B cell (primary cell): ENCODE results near the gene TBCD. TPM values are rescaled to one million over a fixed set of nuclear protein-coding genes. Genes with fewer than 3 reads are reported as not detected.

ENCODE experiments used
- ATAC-seq: fragments of 200-7000 bp; cut with Tn5 transposase; one replicate; pipeline ENCODE4 v1.10.0; 2021; ENCODE audit warnings: low read depth, mild to moderate bottlenecking, moderate number of reproducible peaks, moderate library complexity
- CTCF ChIA-PET: fragments of 350-600 bp; sonication (Branson Sonifier 250); formaldehyde crosslinking; loops from one replicate; lab custom pipeline; 2021; ENCODE audit warnings: antibody characterized with exemption, inconsistent platforms; lab: Charles Lee
- POLR2A ChIA-PET: fragments of 350-600 bp; sonication (Branson Sonifier 250); formaldehyde crosslinking; loops from one replicate; lab custom pipeline; 2021; ENCODE audit warnings: antibody characterized with exemption; lab: Charles Lee
- DNase-seq: peaks from one replicate; pipeline ENCODE4 v3.0.0; 2013
- H2AFZ ChIP-seq: 2 replicates; pipeline ENCODE4 v1.6.1; 2012; ENCODE audit warnings: mild to moderate bottlenecking, low read depth, low read length; ENCODE audit not compliant: insufficient read depth, poor library complexity, severe bottlenecking
- H3K27ac ChIP-seq, 2 donors: 1 replicate in 1 of 2; 2 replicates in 1 of 2; pipeline ENCODE4 v1.5.1; 2012 to 2013; ENCODE audit warnings: low read length in 2 of 2, mild to moderate bottlenecking in 2 of 2, moderate library complexity in 1 of 2
- H3K27me3 ChIP-seq, 4 experiments: fragments of 200-600 bp in 1 of 4; sonication (generic) in 1 of 4; replicated peaks in 1 of 4; 1 replicate in 2 of 4; 2 replicates in 2 of 4; pipeline versions ENCODE4 v1.6.1 to v1.7.0; 2013 to 2016; ENCODE audit warnings: low read length in 3 of 4, mild to moderate bottlenecking in 2 of 4, mixed read lengths in 1 of 4, moderate library complexity in 1 of 4; ENCODE audit not compliant: insufficient read depth in 4 of 4, control insufficient read depth in 3 of 4; ENCODE audit errors: control extremely low read depth in 1 of 4
- H3K36me3 ChIP-seq, 2 experiments: replicated peaks in 1 of 2; 1 replicate in 1 of 2; 2 replicates in 1 of 2; pipeline versions ENCODE4 v1.6.1 to v1.7.1; 2013; ENCODE audit warnings: low read length in 1 of 2; ENCODE audit not compliant: insufficient read depth in 2 of 2, control insufficient read depth in 1 of 2; ENCODE audit errors: control extremely low read depth in 1 of 2, extremely low read depth in 1 of 2
- H3K4me1 ChIP-seq, 2 donors: fragments of 200-600 bp in 1 of 2; sonication (generic) in 1 of 2; 1 replicate in 1 of 2; 2 replicates in 1 of 2; pipeline versions ENCODE4 v1.5.1 to v1.6.1; 2013 to 2017; ENCODE audit warnings: low read length in 2 of 2; ENCODE audit not compliant: control insufficient read depth in 2 of 2, insufficient read depth in 2 of 2
- H3K4me2 ChIP-seq: replicated peaks from 2 replicates; pipeline ENCODE3; 2012; ENCODE audit warnings: mild to moderate bottlenecking, low read depth, low read length; ENCODE audit not compliant: poor library complexity, severe bottlenecking
- H3K4me3 ChIP-seq, 5 experiments: fragments of 200-600 bp in 1 of 5; sonication (generic) in 1 of 5; 1 replicate in 3 of 5; 2 replicates in 2 of 5; pipeline versions ENCODE4 v1.5.1 to v1.7.0; 2011 to 2016; ENCODE audit warnings: low read length in 4 of 5, mild to moderate bottlenecking in 4 of 5, low read depth in 2 of 5, control low read depth in 1 of 5, moderate library complexity in 1 of 5; ENCODE audit not compliant: insufficient read depth in 1 of 5; ENCODE audit errors: control extremely low read depth in 1 of 5, extremely low read depth in 1 of 5
- H3K79me2 ChIP-seq: fragments of 200-600 bp; sonication (generic); one replicate; pipeline ENCODE4 v1.6.0; 2016; ENCODE audit warnings: low read length; ENCODE audit not compliant: control insufficient read depth, insufficient read depth
- H3K9ac ChIP-seq: fragments of 200-600 bp; sonication (generic); 2 replicates; pipeline ENCODE4 v1.6.1; 2017; ENCODE audit warnings: mild to moderate bottlenecking, low read length, moderate library complexity
- H3K9me3 ChIP-seq, 3 donors: one replicate each; pipeline versions ENCODE4 v1.6.1 to v1.7.1; 2013; ENCODE audit warnings: low read length in 2 of 3; ENCODE audit not compliant: control insufficient read depth in 2 of 3, insufficient read depth in 1 of 3; ENCODE audit errors: control extremely low read depth in 1 of 3
- H4K20me1 ChIP-seq: 2 replicates; pipeline ENCODE4 v1.6.0; 2012; ENCODE audit warnings: mild to moderate bottlenecking, low read length; ENCODE audit not compliant: insufficient read depth, control insufficient read depth, poor library complexity, severe bottlenecking
- H3K27ac Mint-ChIP-seq: one replicate; pipeline ENCODE4 v1.8.0; 2021; ENCODE audit warnings: mixed read lengths
- H3K27me3 Mint-ChIP-seq: one replicate; pipeline ENCODE4 v1.8.0; 2021; ENCODE audit warnings: mixed read lengths
- H3K4me1 Mint-ChIP-seq: one replicate; pipeline ENCODE4 v1.8.0; 2021; ENCODE audit warnings: mixed read lengths
- H3K4me3 Mint-ChIP-seq: one replicate; pipeline ENCODE4 v1.8.0; 2021; ENCODE audit warnings: mixed read lengths
- H3K9me3 Mint-ChIP-seq: one replicate; pipeline ENCODE4 v1.8.0; 2022; ENCODE audit warnings: mixed read lengths; ENCODE audit not compliant: insufficient read depth
- CTCF ChIP-seq: fragments of 200-600 bp; IDR thresholded peaks from one replicate; pipeline ENCODE4 v1.8.0; 2022; ENCODE audit warnings: antibody characterized with exemption, mild to moderate bottlenecking
- EZH2 ChIP-seq: IDR thresholded peaks from 2 replicates; pipeline ENCODE4 v1.6.1; 2012; ENCODE audit warnings: borderline replicate concordance, low read depth, mild to moderate bottlenecking, moderate library complexity, low read length; ENCODE audit not compliant: insufficient read depth, poor library complexity, severe bottlenecking
- WGBS: methylation state at CpG from one replicate; pipeline ENCODE4 v1.1.5; 2013; ENCODE audit warnings: missing lambda C conversion rate; ENCODE audit not compliant: insufficient coverage; 5-methylcytosine and 5-hydroxymethylcytosine counted together
- intact Hi-C: fragments of 100-400 bp; cut with micrococcal nuclease; formaldehyde crosslinking; loops from one replicate; pipeline ENCODE4 v1.10.0; 2022
- polyA plus RNA-seq: library from polyadenylated mRNA; depleted of rRNA; stranded (reverse); fragments of >200 nt; gene quantifications from 2 replicates; pipeline ENCODE4 v1.2.3, GENCODE V29; 2012
- total RNA-seq, 2 donors: library from RNA; stranded (reverse); fragments of 120-200 nt in 1 of 2; gene quantifications; 1 replicate in 1 of 2; 2 replicates in 1 of 2; pipeline versions ENCODE4 v1.2.3 to v1.2.4, GENCODE V29; 2013 to 2022

Gene TBCD
- total and polyA plus RNA-seq, 2 donors (not counting 1 experiment from before 2014, with no cell fraction given): 60.8 to 101 TPM

DNA sequence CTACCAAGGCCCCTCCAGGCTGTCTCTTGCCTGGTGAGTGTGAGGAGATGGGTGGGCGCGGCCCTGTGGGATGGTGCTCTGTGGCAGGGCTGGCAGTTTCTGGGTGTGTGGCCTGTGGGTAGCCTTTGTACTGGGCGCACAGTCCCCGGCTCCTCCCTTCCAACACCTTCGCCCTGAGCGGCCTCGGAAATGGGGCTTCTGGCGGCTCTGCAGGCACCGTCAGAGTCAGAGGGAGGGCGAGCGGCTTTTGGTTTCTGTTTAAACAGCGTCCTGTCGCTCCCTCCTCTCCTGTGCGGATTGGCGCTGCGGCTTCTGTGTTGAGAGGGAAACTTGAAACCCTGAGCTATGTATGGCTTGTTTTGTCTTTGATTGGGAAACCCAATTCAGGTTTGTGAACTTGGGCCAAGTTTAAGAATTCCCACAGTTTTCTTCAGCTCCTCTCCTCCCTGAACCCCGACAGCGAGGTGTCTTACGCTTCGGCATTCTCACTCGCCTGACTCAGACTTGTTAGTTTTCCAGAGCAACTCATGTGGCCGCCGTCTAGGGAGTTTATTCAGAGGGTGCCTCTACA lies 96.2 kb downstream of the TBCD start:
- H4K20me1 ChIP-seq: no peaks in the 10 kb centered on the region
- H2AFZ ChIP-seq: no peak overlapping the region
- no peak overlapping the region for H3K4me2 ChIP-seq
- H3K9ac ChIP-seq: no peak overlapping the region
- ChIA-PET CTCF (no interaction called here), POLR2A (no interaction called here)
- H3K27ac Mint-ChIP-seq: peak overlapping the region; percentile 1
- peaks cover 11 to 14% of the 10 kb centered on the region in 2 donors for H3K4me1 ChIP-seq
- intact Hi-C loops: no loop called here
- no peaks in the 10 kb centered on the region for H3K79me2 ChIP-seq
- DNase-seq (no peak), ATAC-seq (no peak)
- over 99% methylated on average over 15 of the region's 23 CpGs for WGBS
- H3K4me3 Mint-ChIP-seq: no peak overlapping the region
- no peaks in the 10 kb centered on the region for H3K27me3 ChIP-seq
- no peaks in the 10 kb centered on the region for H3K9me3 ChIP-seq
- no peak overlapping the region for H3K4me3 ChIP-seq
- no peaks in the 10 kb centered on the region for H3K36me3 ChIP-seq
- H3K9me3 Mint-ChIP-seq: no peaks in the 10 kb centered on the region
- peaks cover 10% of the 10 kb centered on the region for H3K4me1 Mint-ChIP-seq
- H3K27ac ChIP-seq: no peak overlapping the region
- H3K27me3 Mint-ChIP-seq: peaks cover 4% of the 10 kb centered on the region
- no peak for TF ChIP-seq EZH2
- no peak for TF ChIP-seq CTCF

GRCh38 chr17:82849076-82849945 lies 97.4 kb downstream of the TBCD start:
- H3K4me1 ChIP-seq: peaks cover 11 to 14% of the 10 kb centered on the region in 2 donors
- H3K4me3 ChIP-seq: no peak overlapping the region
- H3K9me3 Mint-ChIP-seq: no peaks in the 10 kb centered on the region
- intact Hi-C loops: no loop called here
- TF ChIP-seq EZH2: no peak
- no peak for TF ChIP-seq CTCF
- H3K27ac Mint-ChIP-seq: no peak overlapping the region
- peaks cover 10% of the 10 kb centered on the region for H3K4me1 Mint-ChIP-seq
- no peak overlapping the region for H3K9ac ChIP-seq
- ChIA-PET CTCF (interaction anchor here (1.1 kb wide), 1 partner anchor 67 kb away, joined by 3 read pairs; no protein-coding TSS in a partner anchor), POLR2A (interaction anchor here (0.6 kb wide), 1 partner anchor 24 kb away, joined by 4 read pairs; no protein-coding TSS in a partner anchor)
- H3K79me2 ChIP-seq: no peaks in the 10 kb centered on the region
- no peaks in the 10 kb centered on the region for H3K9me3 ChIP-seq
- H2AFZ ChIP-seq: no peak overlapping the region
- H3K27ac ChIP-seq: no peak overlapping the region
- H3K4me3 Mint-ChIP-seq: peak overlapping the region; percentile 5
- H3K4me2 ChIP-seq: peak overlapping the region; percentile 5
- no peaks in the 10 kb centered on the region for H3K36me3 ChIP-seq
- ATAC-seq (peak; percentile 24), DNase-seq (peak; percentile 40)
- H3K27me3 ChIP-seq: no peaks in the 10 kb centered on the region
- 71% methylated on average over 25 of the region's 33 CpGs for WGBS
- peaks cover 4% of the 10 kb centered on the region for H3K27me3 Mint-ChIP-seq
- no peaks in the 10 kb centered on the region for H4K20me1 ChIP-seq
